Mesothelial cell of epicardium (in vitro differentiated cells): ENCODE measurements around the gene PHF24. TPM values are rescaled to one million over a fixed set of nuclear protein-coding genes. Genes with fewer than 3 reads are reported as not detected.

Experiments used
- DNase-seq, 2 experiments: peaks; one replicate each; pipeline ENCODE4 v3.0.0; 2021; ENCODE audit warnings: low spot score in 2 of 2; ENCODE audit not compliant: unreplicated experiment in 2 of 2
- H3K27ac Mint-ChIP-seq: 2 replicates; pipeline ENCODE4 v1.8.0; 2021; ENCODE audit warnings: mixed read lengths
- H3K27me3 Mint-ChIP-seq: 2 replicates; pipeline ENCODE4 v1.8.0; 2021; ENCODE audit warnings: low read depth, mixed read lengths
- H3K36me3 Mint-ChIP-seq: 2 replicates; pipeline ENCODE4 v1.8.0; 2021; ENCODE audit warnings: mixed read lengths
- H3K4me1 Mint-ChIP-seq: 2 replicates; pipeline ENCODE4 v1.8.0; 2021; ENCODE audit warnings: mixed read lengths
- H3K4me3 Mint-ChIP-seq: 2 replicates; pipeline ENCODE4 v1.8.0; 2021; ENCODE audit warnings: mild to moderate bottlenecking, moderate library complexity, mixed read lengths
- H3K9me3 Mint-ChIP-seq: 2 replicates; pipeline ENCODE4 v1.8.0; 2021; ENCODE audit warnings: mixed read lengths
- total RNA-seq: library from RNA; stranded (reverse); gene quantifications from 3 replicates; pipeline ENCODE4 v1.2.1, GENCODE V29; 2021
- TF ChIP-seq, protein P1 (sequence below): fragments of 200-600 bp; sonication (generic); IDR thresholded peaks from one replicate; pipeline ENCODE4 v1.5.0; 2021; ENCODE audit warnings: antibody characterized with exemption; ENCODE audit not compliant: unreplicated experiment

Gene PHF24
- total RNA-seq, 1 donor from 2014 or later, result 0.83 TPM

- peaks cover 9% of the 10 kb centered on the region for H3K36me3 Mint-ChIP-seq
- TF ChIP-seq, protein P1, sequence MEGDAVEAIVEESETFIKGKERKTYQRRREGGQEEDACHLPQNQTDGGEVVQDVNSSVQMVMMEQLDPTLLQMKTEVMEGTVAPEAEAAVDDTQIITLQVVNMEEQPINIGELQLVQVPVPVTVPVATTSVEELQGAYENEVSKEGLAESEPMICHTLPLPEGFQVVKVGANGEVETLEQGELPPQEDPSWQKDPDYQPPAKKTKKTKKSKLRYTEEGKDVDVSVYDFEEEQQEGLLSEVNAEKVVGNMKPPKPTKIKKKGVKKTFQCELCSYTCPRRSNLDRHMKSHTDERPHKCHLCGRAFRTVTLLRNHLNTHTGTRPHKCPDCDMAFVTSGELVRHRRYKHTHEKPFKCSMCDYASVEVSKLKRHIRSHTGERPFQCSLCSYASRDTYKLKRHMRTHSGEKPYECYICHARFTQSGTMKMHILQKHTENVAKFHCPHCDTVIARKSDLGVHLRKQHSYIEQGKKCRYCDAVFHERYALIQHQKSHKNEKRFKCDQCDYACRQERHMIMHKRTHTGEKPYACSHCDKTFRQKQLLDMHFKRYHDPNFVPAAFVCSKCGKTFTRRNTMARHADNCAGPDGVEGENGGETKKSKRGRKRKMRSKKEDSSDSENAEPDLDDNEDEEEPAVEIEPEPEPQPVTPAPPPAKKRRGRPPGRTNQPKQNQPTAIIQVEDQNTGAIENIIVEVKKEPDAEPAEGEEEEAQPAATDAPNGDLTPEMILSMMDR, result no peak
Observed at GRCh38 chr9:34997379-34997781, 39.3 kb downstream of the PHF24 start.

DNA sequence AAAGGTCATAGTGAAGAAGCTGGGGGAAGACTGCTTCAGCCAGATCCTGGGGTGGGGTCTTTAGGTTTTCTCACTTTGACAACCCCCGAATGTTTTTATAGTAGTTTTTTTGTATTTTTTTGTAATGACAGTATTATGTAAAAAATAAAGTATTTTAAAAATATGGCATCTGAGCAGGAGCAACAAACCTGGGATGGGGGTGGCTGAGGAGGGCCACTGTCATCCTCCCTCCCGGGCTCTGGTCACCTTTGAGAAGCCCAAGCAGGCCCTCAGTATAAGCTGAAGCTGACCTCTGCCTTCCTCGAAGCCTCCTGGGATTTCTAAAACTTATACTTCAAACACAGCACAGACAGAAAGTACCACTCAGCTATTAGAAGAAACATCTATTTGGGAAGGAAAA, 40.2 kb downstream of the PHF24 start:
- no peak for DNase-seq
- Mint-ChIP-seq H3K9me3 (no peaks in the 10 kb centered on the region), H3K27me3 (no peaks in the 10 kb centered on the region), H3K4me1 (peaks cover 13% of the 10 kb centered on the region), H3K4me3 (no peak overlapping the region), H3K36me3 (peaks cover 9% of the 10 kb centered on the region), H3K27ac (no peak overlapping the region)
- TF ChIP-seq, protein P1, result no peak

More at GRCh38 chr9:34997379-34997781, 39.3 kb downstream of the PHF24 start:
- Mint-ChIP-seq H3K27me3 (no peaks in the 10 kb centered on the region), H3K4me1 (peaks cover 20% of the 10 kb centered on the region), H3K27ac (no peak overlapping the region), H3K4me3 (no peak overlapping the region), H3K9me3 (no peaks in the 10 kb centered on the region)
- no peak for DNase-seq

DNA sequence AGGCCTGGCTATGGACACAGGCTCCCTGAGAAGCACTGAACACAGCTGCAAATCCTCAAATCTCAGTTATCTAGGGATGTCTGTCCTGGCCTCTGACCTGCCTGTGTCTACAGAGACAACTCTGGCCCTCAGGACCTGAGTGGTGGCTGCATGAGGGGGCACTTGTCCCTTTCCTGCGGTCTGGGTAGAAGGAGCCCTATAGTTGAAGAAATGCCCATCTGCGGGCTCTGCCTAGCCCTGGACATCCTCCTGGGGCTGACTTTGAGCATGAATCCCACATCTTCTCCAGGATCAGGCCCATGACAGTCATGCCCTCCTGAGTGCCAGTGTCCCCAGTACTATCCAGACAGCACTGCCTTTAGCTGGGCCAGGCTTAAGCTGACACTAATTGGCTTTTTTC, 41.5 kb downstream of the PHF24 start:
- peaks cover 9% of the 10 kb centered on the region for H3K36me3 Mint-ChIP-seq
- H3K4me3 Mint-ChIP-seq, result no peak overlapping the region
- no peak for DNase-seq
- H3K4me1 Mint-ChIP-seq, result peaks cover 2% of the 10 kb centered on the region
- H3K27ac Mint-ChIP-seq, result no peak overlapping the region
- H3K27me3 Mint-ChIP-seq, result no peaks in the 10 kb centered on the region
- H3K9me3 Mint-ChIP-seq, result no peaks in the 10 kb centered on the region
- TF ChIP-seq, protein P1, result no peak

DNA sequence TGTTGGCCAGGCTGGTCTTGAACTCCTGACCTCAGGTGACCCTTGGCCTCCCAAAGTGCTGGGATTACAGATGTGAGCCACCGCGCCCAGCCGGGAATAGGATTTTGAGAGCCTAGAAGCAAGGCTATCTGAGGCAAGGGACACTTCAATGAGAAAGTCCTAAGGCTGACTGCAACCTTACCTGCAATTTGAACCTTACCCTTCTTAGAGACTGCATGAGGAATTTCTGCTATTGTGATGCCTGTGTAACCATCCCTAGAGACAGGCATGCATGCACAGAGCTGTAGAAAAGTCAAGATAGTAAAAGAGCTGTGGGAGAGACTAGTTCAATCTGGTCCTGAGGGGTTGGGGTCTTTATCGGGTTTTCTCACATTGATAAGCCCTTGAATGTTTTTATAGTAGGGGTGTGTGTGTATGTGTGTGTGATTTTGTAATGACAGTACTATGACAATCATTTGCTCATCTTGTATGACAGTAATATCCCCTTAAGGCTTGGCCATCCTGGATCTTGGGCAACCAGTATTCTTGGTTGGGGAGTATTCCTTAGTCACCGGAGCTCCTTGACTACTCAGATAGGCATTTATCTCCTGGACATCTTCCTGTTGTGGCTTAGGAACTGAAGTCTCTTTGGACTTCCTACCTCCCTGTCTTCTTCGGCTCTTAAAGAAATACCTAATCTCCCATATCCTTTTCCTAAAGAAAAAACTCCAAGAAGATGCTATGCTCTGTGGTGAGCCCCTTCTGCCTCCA, 42.6 kb downstream of the PHF24 start:
- H3K9me3 Mint-ChIP-seq, result no peaks in the 10 kb centered on the region
- no peak for DNase-seq
- peaks cover 6% of the 10 kb centered on the region for H3K36me3 Mint-ChIP-seq
- H3K27ac Mint-ChIP-seq, result no peak overlapping the region
- TF ChIP-seq, protein P1, result no peak
- no peaks in the 10 kb centered on the region for H3K4me1 Mint-ChIP-seq
- H3K27me3 Mint-ChIP-seq, result no peaks in the 10 kb centered on the region
- no peak overlapping the region for H3K4me3 Mint-ChIP-seq

- Mint-ChIP-seq H3K9me3 (no peaks in the 10 kb centered on the region), H3K27ac (no peak overlapping the region), H3K4me3 (no peak overlapping the region), H3K27me3 (no peaks in the 10 kb centered on the region), H3K36me3 (peaks cover 6% of the 10 kb centered on the region), H3K4me1 (no peaks in the 10 kb centered on the region)
- no peak for DNase-seq
- TF ChIP-seq, protein P1, result no peak
Observed at GRCh38 chr9:35001285-35001677, 43.2 kb downstream of the PHF24 start.
